UCSD-AML1 (cell line): Measurements from ENCODE around the gene FBL.
"Not testable (repeated sequence)": the region's sequence is repeated elsewhere in the genome, so short reads cannot be mapped to it uniquely, and the experiment has no call there.

Experiments used
- DNase-seq: peaks from one replicate; lab custom pipeline; 2025; ENCODE audit not compliant: unreplicated experiment; lab: John Stamatoyannopoulos, UW

The FBL gene

DNA sequence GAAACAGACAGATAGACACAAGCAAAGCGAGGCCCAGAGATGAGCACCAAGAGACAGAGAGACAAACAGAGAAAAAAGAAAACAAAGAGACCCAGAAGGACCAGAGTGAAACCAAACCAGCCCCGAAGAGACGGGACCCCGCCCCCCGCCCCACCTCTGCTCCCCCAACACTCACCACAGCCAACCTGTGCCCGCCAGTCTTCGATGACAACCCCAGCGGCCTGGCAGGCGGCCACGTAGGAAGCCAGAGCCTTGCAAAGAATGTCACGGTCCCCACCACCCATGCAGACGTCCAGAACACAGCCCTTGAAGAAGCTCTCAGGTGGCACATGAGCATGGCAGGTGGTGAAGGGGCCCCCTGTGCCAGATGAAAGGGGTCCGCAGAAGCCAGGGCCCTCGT lies 31.3 kb upstream of the FBL start:
- not testable (repeated sequence) for DNase-seq

GRCh38 chr19:39876486-39876885 lies 30.3 kb upstream of the FBL start:
- DNase-seq = not testable (repeated sequence)

GRCh38 chr19:39875401-39875864 lies 29.3 kb upstream of the FBL start:
- DNase-seq = not testable (repeated sequence)

GRCh38 chr19:39874404-39874803 lies 28.2 kb upstream of the FBL start:
- no peak for DNase-seq

- no peak for DNase-seq
Observed at GRCh38 chr19:39873385-39873784, 27.2 kb upstream of the FBL start.

DNA sequence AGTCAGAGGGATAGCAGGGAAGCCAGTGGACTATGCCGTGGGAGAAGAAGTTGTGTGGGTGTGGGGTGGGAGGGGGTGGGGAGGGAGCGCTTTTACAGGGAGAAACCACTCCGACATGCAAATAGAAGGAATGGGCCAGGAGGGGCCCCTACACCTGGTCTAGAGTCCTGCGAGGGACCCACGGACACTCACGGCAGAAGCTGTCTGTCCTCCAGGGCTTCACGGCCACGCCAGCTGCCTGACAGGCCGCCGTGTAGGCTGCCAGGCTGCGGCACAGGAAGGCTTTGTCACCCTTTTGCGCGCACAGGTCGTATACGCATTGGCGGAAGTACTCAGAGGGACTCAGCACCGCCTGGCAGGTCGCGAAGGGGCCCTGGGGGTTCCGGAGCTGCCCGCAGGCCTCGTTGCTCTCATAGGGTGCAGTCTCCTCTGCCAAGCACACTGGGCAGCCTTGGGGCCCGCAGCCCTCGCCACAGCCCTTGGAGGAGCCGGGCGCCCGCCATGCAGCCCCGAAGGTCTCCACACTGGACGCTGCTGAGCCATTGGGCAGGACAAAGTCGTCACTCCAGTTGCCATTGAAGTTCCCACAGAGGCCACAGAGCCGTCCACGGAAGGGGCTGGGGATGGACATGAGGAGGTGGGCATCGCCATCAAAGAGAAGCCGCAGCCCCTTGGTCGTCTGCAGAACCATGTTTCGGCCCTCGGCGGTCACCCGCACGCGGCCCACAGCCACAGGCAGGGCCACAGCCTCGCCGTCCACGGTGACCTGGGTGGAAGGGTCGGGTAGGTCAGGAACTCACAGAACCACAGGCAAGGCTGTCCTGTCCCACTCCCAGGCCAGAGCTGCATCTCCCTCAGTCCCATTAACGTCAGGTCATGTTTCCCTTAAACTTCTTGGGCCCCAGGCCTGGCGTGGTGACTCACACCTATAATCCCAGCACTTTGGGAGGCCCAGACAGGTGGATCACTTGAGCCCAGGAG lies 26.0 kb upstream of the FBL start:
- DNase-seq = no peak

DNA sequence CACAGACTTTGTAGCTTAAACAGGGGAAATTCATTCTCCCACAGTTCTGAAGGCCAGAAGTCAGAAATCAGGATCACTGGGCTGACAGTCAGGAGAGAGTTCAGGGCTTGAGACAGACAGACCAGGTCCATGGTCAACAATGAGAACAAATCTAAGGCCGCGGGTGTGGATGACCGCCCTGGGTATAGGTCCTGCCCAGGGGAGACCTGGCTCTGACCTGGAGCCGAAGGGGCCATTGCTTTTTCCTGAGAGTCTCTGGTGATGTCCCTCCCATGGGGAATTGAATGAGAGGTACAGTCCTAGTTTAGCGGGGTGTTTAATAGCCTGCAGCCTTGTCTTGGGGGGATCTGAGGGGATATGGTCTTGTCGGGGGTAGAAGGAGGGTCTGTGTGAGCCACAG lies 25.2 kb upstream of the FBL start:
- no peak for DNase-seq

DNA sequence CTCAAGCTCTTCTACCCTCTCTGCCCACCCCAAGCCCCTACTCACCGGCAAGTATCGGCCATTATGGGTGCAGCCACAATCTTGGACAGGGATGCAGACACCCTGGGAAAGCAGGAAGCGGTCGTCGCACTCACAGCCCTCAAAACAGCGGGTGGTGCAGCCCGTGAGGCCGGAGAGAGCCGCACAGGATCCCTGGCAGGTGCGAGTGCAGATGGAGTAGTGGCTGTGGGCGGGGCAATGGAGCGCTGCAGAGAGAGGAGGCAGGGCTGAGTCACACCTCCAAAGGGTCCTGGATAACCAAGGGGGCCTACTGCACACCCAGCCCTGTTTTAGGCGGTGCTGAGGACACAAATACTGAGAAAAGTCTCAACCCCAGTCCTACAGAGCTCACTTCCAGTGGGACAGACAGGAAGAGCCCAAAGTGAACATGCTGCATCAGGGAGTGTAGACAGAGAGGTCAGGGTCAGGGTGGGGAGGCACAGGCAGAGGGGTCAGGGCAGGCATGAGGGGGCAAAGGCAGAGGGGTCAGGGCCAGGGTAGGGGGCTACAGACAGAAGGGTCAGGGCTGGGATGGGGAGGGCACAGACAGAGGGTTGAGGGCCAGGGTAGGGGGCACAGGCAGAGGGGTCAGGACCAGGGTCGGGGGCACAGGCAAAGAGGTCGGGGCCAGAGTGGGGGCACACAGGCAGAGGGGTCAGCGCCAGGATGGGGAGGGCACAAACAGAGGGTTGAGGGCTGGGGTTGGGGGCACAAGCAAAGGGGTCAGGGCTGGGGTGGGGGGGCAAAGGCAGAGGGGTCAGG lies 24.2 kb upstream of the FBL start:
- DNase-seq = no peak

GRCh38 chr19:39867952-39868351 lies 21.8 kb upstream of the FBL start:
- DNase-seq = no peak

GRCh38 chr19:39867133-39867532 lies 21.0 kb upstream of the FBL start:
- no peak for DNase-seq

- DNase-seq = no peak
Observed at GRCh38 chr19:39865953-39866352, 19.8 kb upstream of the FBL start.

- no peak for DNase-seq
Observed at GRCh38 chr19:39865186-39865585, 19.0 kb upstream of the FBL start.

DNA sequence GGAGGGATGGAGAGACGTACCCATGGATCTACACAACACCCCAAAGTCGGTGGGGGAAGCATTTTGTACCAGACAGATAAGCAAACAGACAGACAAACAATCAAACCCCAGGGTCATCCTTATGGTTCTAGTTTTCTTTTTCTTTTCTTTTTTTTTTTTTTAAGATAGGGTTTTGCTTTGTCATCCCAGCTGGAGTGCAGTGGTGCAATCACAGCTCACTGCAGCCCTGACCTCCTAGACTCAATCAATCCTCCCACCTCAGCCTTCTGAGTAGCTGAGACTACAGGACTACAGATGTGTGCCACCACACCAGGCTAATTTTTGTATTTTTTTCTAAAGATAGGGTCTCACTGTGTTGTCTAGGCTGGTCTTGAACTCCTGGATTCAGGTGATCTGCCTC lies 17.9 kb upstream of the FBL start:
- DNase-seq = no peak

- no peak for DNase-seq
Observed at GRCh38 chr19:39858541-39858940, 12.4 kb upstream of the FBL start.

GRCh38 chr19:39852882-39853281 lies 6.7 kb upstream of the FBL start:
- no peak for DNase-seq

GRCh38 chr19:39850892-39851291 lies 4.7 kb upstream of the FBL start:
- DNase-seq = no peak

DNA sequence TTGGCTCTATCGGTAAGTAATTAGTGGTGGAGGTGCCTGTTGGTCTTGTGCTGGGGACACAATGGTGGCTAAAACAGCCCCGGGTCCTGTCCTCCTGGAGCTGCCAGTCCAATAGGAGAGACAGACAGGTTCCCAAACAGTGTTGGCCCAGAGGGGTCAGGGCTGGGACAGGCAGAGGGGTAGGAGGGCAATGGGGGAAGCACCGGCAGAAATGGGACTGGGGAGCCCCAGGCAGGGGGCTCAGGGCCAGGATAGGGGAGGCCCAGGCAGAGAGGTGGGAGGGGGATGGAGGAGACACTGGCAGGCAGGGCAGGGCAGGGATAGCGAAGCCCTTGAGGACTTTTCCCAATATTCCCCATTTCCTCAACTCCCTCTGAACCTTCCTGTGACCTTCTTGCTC lies 2.2 kb upstream of the FBL start:
- no peak for DNase-seq

DNA sequence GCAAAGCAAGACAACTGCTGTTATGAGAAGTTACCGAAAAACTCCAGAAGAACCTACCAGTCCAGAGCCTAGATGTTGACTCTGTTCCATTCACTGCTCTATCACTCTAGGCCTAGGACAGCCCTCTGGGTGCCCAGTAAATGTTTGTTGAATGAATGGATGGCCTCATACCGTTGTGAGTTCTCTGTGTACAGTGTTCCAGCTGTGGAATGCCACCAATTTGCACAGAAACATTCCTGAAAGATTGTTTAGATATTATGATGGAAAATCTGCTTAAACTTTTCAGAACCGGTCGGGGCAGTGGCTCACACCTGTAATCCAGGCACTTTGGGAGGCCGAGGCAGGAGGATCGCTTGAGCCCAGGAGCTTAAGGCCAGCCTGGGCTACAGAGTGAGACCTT lies 1.3 kb upstream of the FBL start:
- no peak for DNase-seq

- no peak for DNase-seq
Observed at GRCh38 chr19:39846678-39847486, 703 bp upstream of the FBL start.

GRCh38 chr19:39845584-39845932 lies 621 bp downstream of the FBL start:
- peak; percentile 49 for DNase-seq

- DNase-seq = no peak
Observed at GRCh38 chr19:39845172-39845571, 1.0 kb downstream of the FBL start.
